CD4-positive, alpha-beta memory T cell (primary cell): ENCODE data around the gene ADAM23. TPM values are rescaled to one million over a fixed set of nuclear protein-coding genes. Genes with fewer than 3 reads are reported as not detected.
A peak's percentile ranks its signal among the peaks of the same experiment; 100 is the strongest.

Experiments
- CTCF ChIA-PET: fragments of 350-600 bp; sonication (Branson Sonifier 250); formaldehyde crosslinking; loops from one replicate; lab custom pipeline; 2021; ENCODE audit warnings: inconsistent platforms; ENCODE audit not compliant: partially characterized antibody; lab: Charles Lee
- POLR2A ChIA-PET: fragments of 350-600 bp; sonication (Branson Sonifier 250); formaldehyde crosslinking; loops from one replicate; lab custom pipeline; 2021; ENCODE audit not compliant: partially characterized antibody; lab: Charles Lee
- DNase-seq, 5 donors: peaks; one replicate each; pipeline versions ENCODE4 v3.0.0 to v3.0.0-alpha.2; 2020 to 2022; ENCODE audit warnings: mixed read lengths in 1 of 5
- H3K27ac ChIP-seq: one replicate; pipeline ENCODE4 v1.7.0; 2013; ENCODE audit warnings: low read depth, low read length
- H3K27me3 ChIP-seq: 2 replicates; pipeline ENCODE4 v1.7.0; 2013; ENCODE audit warnings: mild to moderate bottlenecking, low read length, moderate library complexity; ENCODE audit not compliant: insufficient read depth
- H3K36me3 ChIP-seq: 2 replicates; pipeline ENCODE4 v1.7.0; 2013; ENCODE audit warnings: mild to moderate bottlenecking, low read length, moderate library complexity; ENCODE audit not compliant: insufficient read depth
- H3K4me1 ChIP-seq: 2 replicates; pipeline ENCODE4 v1.7.0; 2013; ENCODE audit warnings: mild to moderate bottlenecking, low read length, moderate library complexity; ENCODE audit not compliant: insufficient read depth
- H3K4me3 ChIP-seq, 2 donors: one replicate each; pipeline ENCODE4 v1.7.0; 2013; ENCODE audit warnings: low read length in 2 of 2, mild to moderate bottlenecking in 1 of 2
- H3K9me3 ChIP-seq, 2 donors: one replicate each; pipeline ENCODE4 v1.7.0; 2013; ENCODE audit warnings: low read length in 2 of 2, control low read depth in 1 of 2; ENCODE audit not compliant: control insufficient read depth in 1 of 2
- H3K27ac Mint-ChIP-seq, 7 donors: one replicate each; pipeline ENCODE4 v1.8.0; 2020 to 2021; ENCODE audit warnings: mixed read lengths in 7 of 7, mild to moderate bottlenecking in 6 of 7, inconsistent platforms in 3 of 7, moderate library complexity in 3 of 7
- H3K27me3 Mint-ChIP-seq, 2 donors: one replicate each; pipeline ENCODE4 v1.8.0; 2020 to 2021; ENCODE audit warnings: mixed read lengths in 2 of 2
- H3K36me3 Mint-ChIP-seq, 2 donors: one replicate each; pipeline ENCODE4 v1.8.0; 2020 to 2021; ENCODE audit warnings: mixed read lengths in 2 of 2, inconsistent platforms in 1 of 2, mild to moderate bottlenecking in 1 of 2
- H3K4me1 Mint-ChIP-seq, 4 donors: one replicate each; pipeline ENCODE4 v1.8.0; 2020 to 2021; ENCODE audit warnings: mixed read lengths in 4 of 4, mild to moderate bottlenecking in 1 of 4
- H3K4me3 Mint-ChIP-seq, 8 donors: one replicate each; pipeline ENCODE4 v1.8.0; 2020 to 2021; ENCODE audit warnings: mixed read lengths in 8 of 8, mild to moderate bottlenecking in 7 of 8, moderate library complexity in 6 of 8, inconsistent platforms in 3 of 8
- H3K9me3 Mint-ChIP-seq, 8 donors: one replicate each; pipeline ENCODE4 v1.8.0; 2020 to 2021; ENCODE audit warnings: mixed read lengths in 8 of 8, mild to moderate bottlenecking in 5 of 8, inconsistent platforms in 3 of 8, moderate library complexity in 1 of 8
- intact Hi-C: fragments of 100-400 bp; cut with micrococcal nuclease; formaldehyde crosslinking; loops from one replicate; pipeline ENCODE4 v1.15.1; 2023
- polyA plus RNA-seq, 2 donors: library from polyadenylated mRNA; unstranded; fragments of 300-500 nt; fragmentation: Illumina TruSeq; gene quantifications; one replicate each; pipeline ENCODE4 v1.2.3, GENCODE V29; 2021
- total RNA-seq, 2 experiments: library from RNA; stranded (reverse); gene quantifications; one replicate each; pipeline ENCODE4 v1.2.3, GENCODE V29; 2021

ADAM23 gene
- total and polyA plus RNA-seq, 4 experiments from 2014 or later, result 2.9 to 31.3 (median 18.4) TPM

DNA sequence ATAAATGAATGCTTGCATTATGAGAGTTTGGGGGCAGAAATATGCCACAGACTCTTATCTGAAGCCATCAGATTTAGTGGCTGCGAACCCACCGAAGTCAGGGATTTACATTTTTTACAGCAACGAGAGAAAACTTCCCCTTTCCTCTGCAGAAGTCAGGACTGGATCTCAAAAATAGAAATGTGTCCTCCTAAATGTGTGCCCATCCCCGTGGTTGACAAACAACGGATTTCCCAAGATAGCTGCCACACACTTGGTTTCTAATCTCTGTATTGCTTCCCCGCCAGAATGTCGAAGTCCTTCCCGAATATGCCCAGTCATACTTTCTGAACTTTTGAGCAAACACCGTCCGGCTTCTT, 879 bp upstream of the ADAM23 start:
- ChIA-PET POLR2A (interaction anchor here (1.5 kb wide), 1 partner anchor 101 kb away, joined by 3 read pairs; no protein-coding TSS in a partner anchor), CTCF (no interaction called here)
- Mint-ChIP-seq H3K9me3 (no peaks in the 10 kb centered on the region), H3K4me1 (peaks cover 9 to 28% (median 15%) of the 10 kb centered on the region in 4 donors), H3K4me3 (peak overlapping the region; percentile 64 to 85 (median 76)), H3K27ac (peak overlapping the region in 1 of 7 donors; percentile 54), H3K27me3 (peaks cover 39 to 54% of the 10 kb centered on the region in 2 donors), H3K36me3 (no peaks in the 10 kb centered on the region)
- Histone ChIP-seq H3K27ac (no peak overlapping the region), H3K36me3 (no peaks in the 10 kb centered on the region), H3K4me3 (no peak overlapping the region), H3K27me3 (peaks cover 10% of the 10 kb centered on the region), H3K4me1 (peaks cover 13% of the 10 kb centered on the region), H3K9me3 (no peaks in the 10 kb centered on the region)
- intact Hi-C loops, result loop anchor here (2.0 to 10.0 kb wide), 2 partner anchors 88 to 278 kb away; no protein-coding TSS in a partner anchor
- no peak for DNase-seq

DNA sequence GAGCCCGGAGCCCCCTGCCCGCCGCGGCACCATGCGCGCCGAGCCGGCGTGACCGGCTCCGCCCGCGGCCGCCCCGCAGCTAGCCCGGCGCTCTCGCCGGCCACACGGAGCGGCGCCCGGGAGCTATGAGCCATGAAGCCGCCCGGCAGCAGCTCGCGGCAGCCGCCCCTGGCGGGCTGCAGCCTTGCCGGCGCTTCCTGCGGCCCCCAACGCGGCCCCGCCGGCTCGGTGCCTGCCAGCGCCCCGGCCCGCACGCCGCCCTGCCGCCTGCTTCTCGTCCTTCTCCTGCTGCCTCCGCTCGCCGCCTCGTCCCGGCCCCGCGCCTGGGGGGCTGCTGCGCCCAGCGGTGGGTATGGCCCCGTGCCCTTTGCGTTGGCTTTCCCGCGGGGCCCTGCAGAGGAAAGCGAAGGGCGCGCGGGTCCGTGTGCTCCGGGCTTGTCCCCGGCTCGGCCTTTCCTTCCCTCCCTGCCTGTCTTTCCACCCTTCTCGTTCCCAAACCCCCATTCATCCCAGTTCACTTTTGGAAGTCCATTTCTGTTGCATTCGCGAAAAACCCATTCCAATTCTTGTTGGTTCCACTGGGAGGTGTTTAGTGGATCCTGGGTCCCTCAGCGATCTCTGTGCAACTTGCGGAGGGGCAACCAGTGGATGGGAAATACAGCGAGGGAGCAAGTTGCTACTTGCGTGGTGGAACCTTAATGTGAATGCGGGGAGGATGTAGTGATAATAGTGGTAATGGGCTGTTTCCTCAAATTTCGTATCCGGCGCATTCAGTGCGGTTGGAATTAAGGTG, 599 bp downstream of the ADAM23 start:
- Histone ChIP-seq H3K4me3 (peak overlapping the region in 1 of 2 donors; percentile 29), H3K4me1 (peaks cover 13% of the 10 kb centered on the region), H3K36me3 (no peaks in the 10 kb centered on the region), H3K9me3 (no peaks in the 10 kb centered on the region), H3K27me3 (peaks cover 10% of the 10 kb centered on the region), H3K27ac (no peak overlapping the region)
- ChIA-PET POLR2A (interaction anchor here (1.5 kb wide), 1 partner anchor 99 kb away, joined by 3 read pairs; no protein-coding TSS in a partner anchor), CTCF (no interaction called here)
- Mint-ChIP-seq H3K4me1 (peaks cover 9 to 28% (median 17%) of the 10 kb centered on the region in 4 donors), H3K9me3 (no peaks in the 10 kb centered on the region), H3K36me3 (no peaks in the 10 kb centered on the region), H3K27ac (peak overlapping the region in 1 of 7 donors; percentile 87), H3K4me3 (peak overlapping the region; percentile 68 to 93 (median 88)), H3K27me3 (peaks cover 39 to 47% of the 10 kb centered on the region in 2 donors)
- intact Hi-C loops, result loop anchor here (2.0 to 10.0 kb wide), 2 partner anchors 87 to 279 kb away; no protein-coding TSS in a partner anchor
- peak in 4 of 5 donors; percentile 0 to 17 (median 10) for DNase-seq

DNA sequence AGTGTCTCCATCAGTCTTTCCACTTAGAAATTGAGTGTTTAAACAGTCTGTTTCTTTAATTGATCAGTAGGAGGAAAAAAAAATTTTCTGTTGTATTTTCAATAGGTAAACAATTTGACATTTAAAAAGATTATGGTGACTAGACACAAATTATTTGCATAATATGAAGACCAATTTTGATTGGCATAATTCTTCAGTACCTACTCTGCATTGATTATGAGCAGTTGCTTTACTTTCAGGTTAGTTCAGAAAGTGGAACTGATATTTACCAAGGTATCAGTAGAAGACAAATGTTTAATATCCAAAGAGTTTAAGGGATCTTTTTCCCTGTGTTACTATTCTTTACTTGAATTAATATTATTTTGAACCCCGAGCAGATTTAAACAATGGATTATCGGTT, 2.6 kb downstream of the ADAM23 start:
- ChIA-PET POLR2A (no interaction called here), CTCF (no interaction called here)
- Mint-ChIP-seq H3K9me3 (peaks cover 0 to 4% (median 0%) of the 10 kb centered on the region in 8 donors), H3K4me1 (peaks cover 9 to 28% (median 18%) of the 10 kb centered on the region in 4 donors), H3K27me3 (peaks cover 29 to 42% of the 10 kb centered on the region in 2 donors), H3K36me3 (no peaks in the 10 kb centered on the region), H3K4me3 (peak overlapping the region in 2 of 8 donors; percentile 16 to 23), H3K27ac (no peak overlapping the region)
- no peak overlapping the region for H3K27ac ChIP-seq
- peaks cover 10% of the 10 kb centered on the region for H3K27me3 ChIP-seq
- H3K4me1 ChIP-seq, result peaks cover 13% of the 10 kb centered on the region
- intact Hi-C loops, result loop anchor here (5.0 to 10.0 kb wide), 2 partner anchors 111 to 281 kb away; no protein-coding TSS in a partner anchor
- no peaks in the 10 kb centered on the region for H3K36me3 ChIP-seq
- H3K4me3 ChIP-seq, result no peak overlapping the region
- H3K9me3 ChIP-seq, result no peaks in the 10 kb centered on the region
- DNase-seq, result no peak

DNA sequence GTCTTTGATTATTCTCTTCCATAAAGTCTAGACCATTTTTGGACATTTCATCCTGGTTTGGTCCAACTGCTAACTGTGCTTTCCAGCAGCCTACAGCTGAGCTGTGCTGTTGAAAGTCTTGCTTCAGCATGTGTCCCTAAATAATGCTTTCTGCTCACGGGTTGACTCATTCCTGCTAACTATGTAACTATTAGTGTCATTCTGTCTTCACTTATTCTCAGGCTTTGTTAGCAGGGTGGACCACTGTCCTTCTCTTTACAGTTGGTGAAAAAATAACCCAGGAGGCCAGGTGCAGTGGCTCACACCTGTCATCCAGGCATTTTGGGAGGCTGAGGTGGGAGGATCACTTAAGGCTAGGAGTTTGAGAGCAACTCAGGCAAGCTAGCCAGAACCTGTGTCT, 8.9 kb downstream of the ADAM23 start:
- Mint-ChIP-seq H3K4me1 (peaks cover 0 to 4% (median 0%) of the 10 kb centered on the region in 4 donors), H3K9me3 (peaks cover 0 to 4% (median 0%) of the 10 kb centered on the region in 8 donors), H3K4me3 (no peak overlapping the region), H3K27ac (no peak overlapping the region), H3K36me3 (no peaks in the 10 kb centered on the region), H3K27me3 (peaks cover 6 to 14% of the 10 kb centered on the region in 2 donors)
- H3K4me1 ChIP-seq, result no peaks in the 10 kb centered on the region
- no peak overlapping the region for H3K4me3 ChIP-seq
- H3K27me3 ChIP-seq, result no peaks in the 10 kb centered on the region
- H3K9me3 ChIP-seq, result no peaks in the 10 kb centered on the region
- no peaks in the 10 kb centered on the region for H3K36me3 ChIP-seq
- ChIA-PET POLR2A (no interaction called here), CTCF (no interaction called here)
- DNase-seq, result no peak
- intact Hi-C loops, result no loop called here
- H3K27ac ChIP-seq, result no peak overlapping the region

DNA sequence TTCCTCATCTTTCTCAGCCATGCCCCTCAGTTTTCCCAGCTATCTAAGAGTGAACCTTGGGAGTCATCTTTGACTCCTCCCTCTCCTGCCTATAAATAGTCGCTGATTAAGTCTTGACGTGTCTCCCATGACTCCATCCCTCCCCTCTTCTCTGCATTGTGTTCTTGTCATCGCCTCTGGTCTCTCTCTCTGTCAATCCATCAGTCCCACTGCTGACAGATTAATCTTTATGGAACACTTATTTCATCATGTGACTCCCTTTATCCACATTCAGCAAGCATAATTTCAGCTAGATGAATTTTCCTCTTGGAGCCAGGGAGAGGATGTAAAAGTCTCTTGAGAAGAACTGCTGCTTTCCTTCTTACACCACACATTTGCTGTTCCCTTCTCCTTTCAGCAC, 9.4 kb downstream of the ADAM23 start:
- peaks cover 4 to 14% of the 10 kb centered on the region in 2 donors for H3K27me3 Mint-ChIP-seq
- Histone ChIP-seq H3K27me3 (no peaks in the 10 kb centered on the region), H3K36me3 (no peaks in the 10 kb centered on the region), H3K4me1 (no peaks in the 10 kb centered on the region), H3K4me3 (no peak overlapping the region), H3K9me3 (no peaks in the 10 kb centered on the region), H3K27ac (no peak overlapping the region)
- DNase-seq, result no peak
- H3K27ac Mint-ChIP-seq, result no peak overlapping the region
- H3K4me1 Mint-ChIP-seq, result peaks cover 0 to 4% (median 0%) of the 10 kb centered on the region in 4 donors
- no peaks in the 10 kb centered on the region for H3K36me3 Mint-ChIP-seq
- ChIA-PET CTCF (no interaction called here), POLR2A (no interaction called here)
- no peak overlapping the region for H3K4me3 Mint-ChIP-seq
- intact Hi-C loops, result no loop called here
- peaks cover 0 to 4% (median 0%) of the 10 kb centered on the region in 8 donors for H3K9me3 Mint-ChIP-seq

DNA sequence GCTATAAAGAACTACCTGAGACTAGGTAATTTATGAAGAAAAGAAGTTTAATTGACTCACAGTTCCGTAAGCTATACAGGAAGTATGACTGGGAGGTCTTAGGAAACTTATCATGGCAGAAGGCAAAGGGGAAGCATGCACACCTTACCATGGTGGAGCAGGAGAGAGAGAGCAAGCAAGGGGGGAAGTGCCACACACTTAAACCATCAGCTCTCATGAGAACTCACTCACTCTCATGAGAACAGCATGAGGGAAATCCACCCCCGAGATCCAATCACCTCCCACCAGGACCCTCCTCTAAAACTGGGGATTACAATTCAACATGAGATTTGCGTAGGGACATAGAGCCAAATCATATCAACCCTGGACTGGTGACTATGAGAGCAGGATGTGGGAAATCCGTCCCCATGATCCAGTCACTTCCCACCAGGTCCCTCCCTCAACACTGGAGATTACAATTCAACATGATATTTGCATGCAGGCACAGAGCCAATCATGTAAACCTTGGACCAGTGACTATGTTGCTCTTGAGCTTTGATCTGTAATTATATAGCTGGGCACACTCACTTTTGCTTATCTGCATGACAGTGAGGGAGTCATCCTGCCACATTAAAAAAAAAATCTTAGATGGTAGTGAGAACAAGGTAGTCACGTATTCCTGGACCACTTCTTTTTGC, 12.9 kb downstream of the ADAM23 start:
- H3K36me3 ChIP-seq, result no peaks in the 10 kb centered on the region
- H3K4me3 ChIP-seq, result no peak overlapping the region
- no peaks in the 10 kb centered on the region for H3K27me3 ChIP-seq
- ChIA-PET POLR2A (no interaction called here), CTCF (no interaction called here)
- Mint-ChIP-seq H3K4me3 (no peak overlapping the region), H3K36me3 (peaks cover 0 to 4% of the 10 kb centered on the region in 2 donors), H3K9me3 (peaks cover 0 to 4% (median 0%) of the 10 kb centered on the region in 8 donors), H3K4me1 (peaks cover 0 to 1% (median 0%) of the 10 kb centered on the region in 4 donors), H3K27me3 (peaks cover 8 to 11% of the 10 kb centered on the region in 2 donors), H3K27ac (no peak overlapping the region)
- no peak for DNase-seq
- no peaks in the 10 kb centered on the region for H3K4me1 ChIP-seq
- H3K27ac ChIP-seq, result no peak overlapping the region
- H3K9me3 ChIP-seq, result no peaks in the 10 kb centered on the region
- intact Hi-C loops, result no loop called here

DNA sequence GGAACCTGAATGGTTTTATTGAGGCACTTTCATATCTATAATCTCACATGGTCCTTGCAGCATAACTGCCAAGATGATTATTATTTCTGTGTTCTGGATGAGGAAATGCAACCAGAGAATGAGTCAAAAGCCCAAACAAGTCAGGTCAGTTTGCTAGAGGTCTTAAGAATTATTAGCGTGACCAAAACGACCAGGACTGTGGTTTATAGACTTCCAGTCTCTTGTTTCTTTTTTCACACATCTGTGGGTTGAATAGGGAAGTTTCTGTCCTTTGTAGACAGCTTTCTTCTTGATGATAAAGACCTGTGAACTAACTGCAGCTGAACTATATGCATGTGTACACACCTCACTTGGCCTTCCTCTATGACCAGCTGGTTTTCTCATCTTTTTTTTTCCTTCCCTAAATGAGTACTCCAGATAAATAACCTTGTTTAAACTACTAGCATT, 13.9 kb downstream of the ADAM23 start:
- Histone ChIP-seq H3K27ac (no peak overlapping the region), H3K4me1 (no peaks in the 10 kb centered on the region), H3K27me3 (no peaks in the 10 kb centered on the region), H3K36me3 (no peaks in the 10 kb centered on the region), H3K9me3 (no peaks in the 10 kb centered on the region), H3K4me3 (no peak overlapping the region)
- intact Hi-C loops, result no loop called here
- H3K4me3 Mint-ChIP-seq, result no peak overlapping the region
- H3K9me3 Mint-ChIP-seq, result peaks cover 0 to 4% (median 0%) of the 10 kb centered on the region in 8 donors
- DNase-seq, result no peak
- ChIA-PET CTCF (no interaction called here), POLR2A (no interaction called here)
- H3K4me1 Mint-ChIP-seq, result peaks cover 0 to 6% (median 1%) of the 10 kb centered on the region in 4 donors
- H3K27ac Mint-ChIP-seq, result no peak overlapping the region
- peaks cover 9 to 11% of the 10 kb centered on the region in 2 donors for H3K27me3 Mint-ChIP-seq
- peaks cover 0 to 4% of the 10 kb centered on the region in 2 donors for H3K36me3 Mint-ChIP-seq
